ENCODE measurements around the gene MLST8.
"Not testable (repeated sequence)": the region's sequence is repeated elsewhere in the genome, so short reads cannot be mapped to it uniquely, and the experiment has no call there.

Gene MLST8

DNA sequence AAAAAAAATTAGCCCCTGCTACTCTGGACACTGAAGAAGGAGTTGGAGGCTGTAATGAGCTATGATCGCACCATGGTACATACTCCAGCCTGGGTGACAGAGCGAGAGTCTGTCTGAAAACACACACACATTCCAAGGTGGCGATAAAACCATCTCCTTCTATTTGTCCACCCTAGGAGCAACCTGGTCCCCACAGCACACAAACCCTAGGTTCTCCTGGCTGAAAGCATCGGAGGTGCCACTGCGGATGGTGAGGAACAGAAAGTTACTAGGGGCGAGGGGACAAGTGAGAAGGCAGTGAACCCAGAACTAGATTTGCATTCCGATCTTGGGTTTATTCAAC lies 47.5 kb downstream of the MLST8 start:
- no peak for DNase-seq

DNA sequence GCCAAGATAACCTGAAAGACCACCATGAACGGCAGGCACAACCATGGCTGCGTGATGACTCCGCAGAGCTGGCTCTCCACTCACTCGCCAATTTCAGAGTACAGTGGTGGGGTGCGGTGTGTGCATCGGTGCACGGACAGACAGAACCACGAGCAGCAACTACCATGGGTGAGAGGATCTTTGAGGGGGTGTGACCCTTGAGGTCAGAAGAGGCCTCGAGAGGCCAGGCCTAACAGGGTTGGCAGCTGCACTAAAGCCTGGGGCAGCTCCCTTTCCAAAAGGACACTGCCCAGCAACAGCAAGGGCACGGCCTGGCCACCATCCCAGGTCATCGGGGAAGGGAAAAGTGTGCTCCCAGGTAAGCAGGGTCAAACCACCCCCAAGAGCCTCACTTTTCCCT lies 48.0 kb downstream of the MLST8 start:
- no peak for DNase-seq

DNA sequence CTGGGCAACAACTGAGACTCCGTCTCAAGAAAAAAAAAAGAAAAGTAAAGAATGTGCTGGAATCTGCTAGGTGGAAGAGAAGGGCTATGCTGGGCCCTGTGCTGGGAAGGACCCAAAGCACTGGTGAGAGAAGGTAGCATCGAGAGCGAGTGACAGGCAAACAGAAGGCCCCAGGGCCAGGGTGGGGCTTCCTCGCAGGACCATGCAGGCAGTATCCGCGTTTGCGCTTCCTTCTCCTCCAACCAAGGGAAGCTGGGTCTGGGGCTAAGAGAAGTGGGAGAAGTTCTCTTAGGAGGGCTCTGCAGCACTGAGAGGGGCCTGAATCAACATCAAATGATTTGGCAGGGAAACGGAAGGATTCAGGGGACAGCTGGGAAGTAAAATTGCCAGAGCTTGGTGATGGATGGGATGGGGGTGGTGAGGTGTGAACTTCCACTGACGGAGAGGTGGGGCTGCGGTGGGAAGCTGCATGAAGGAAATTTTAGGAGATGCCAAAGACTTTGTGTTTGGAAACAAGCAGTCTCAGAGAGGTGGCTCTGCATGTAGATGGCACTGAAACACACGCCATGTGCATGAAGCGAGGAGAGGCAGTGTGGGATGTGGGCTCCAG lies 51.4 kb downstream of the MLST8 start:
- DNase-seq: no peak

DNA sequence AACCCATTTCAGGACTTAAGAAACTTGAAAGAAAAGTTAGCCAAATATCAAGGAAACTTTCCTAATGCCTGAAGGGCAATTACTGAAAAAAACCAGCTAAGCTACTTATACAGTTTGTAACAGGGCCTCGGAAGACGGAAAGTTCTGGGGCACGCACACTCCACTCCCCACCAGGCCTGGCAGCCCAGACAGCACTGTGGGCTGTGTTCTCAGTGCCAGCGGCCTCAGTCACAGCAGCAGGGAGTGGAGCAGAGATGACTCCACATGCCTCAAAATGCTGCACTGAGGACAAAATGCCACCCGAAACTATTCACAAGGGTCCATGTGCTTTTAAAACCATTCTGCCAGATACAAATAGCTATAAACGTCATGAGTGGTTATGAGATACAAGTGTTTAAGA lies 52.5 kb downstream of the MLST8 start:
- no peak for DNase-seq

DNA sequence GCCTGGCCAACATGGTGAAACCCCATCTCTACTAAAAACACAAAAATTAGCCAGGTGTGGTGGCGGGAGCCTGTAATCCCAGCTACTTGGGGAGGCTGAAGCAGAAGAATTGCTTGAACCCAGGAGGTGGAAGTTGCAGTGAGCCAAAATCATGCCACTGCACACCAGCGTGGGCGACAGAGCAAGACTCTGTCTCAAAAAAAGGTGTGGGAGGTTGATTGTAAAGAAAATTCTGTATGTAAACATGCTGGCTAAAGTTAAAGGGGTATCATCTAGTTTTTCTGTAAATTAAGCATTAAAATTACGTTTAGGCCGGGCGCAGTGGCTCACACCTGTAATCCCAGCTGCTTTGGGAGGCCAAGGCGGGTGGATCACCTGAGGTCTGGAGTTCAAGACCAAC lies 53.3 kb downstream of the MLST8 start:
- not testable (repeated sequence) for DNase-seq

All from GF-D8 (cell line).